Lung (tissue), 12 donors: ENCODE results near the gene FGG. TPM values are rescaled to one million over a fixed set of nuclear protein-coding genes. Genes with fewer than 3 reads are reported as not detected.
A peak's percentile ranks its signal among the peaks of the same experiment; 100 is the strongest.

ENCODE experiments used
- ATAC-seq: fragments of 200-7000 bp; cut with Tn5 transposase; one replicate; pipeline ENCODE4 v1.9.1; 2020; ENCODE audit warnings: moderate number of reproducible peaks; ENCODE audit not compliant: insufficient read depth, low FRiP score
- DNase-seq, 3 donors: peaks; one replicate each; pipeline ENCODE4 v3.0.0-alpha.2; 2013 to 2017
- H3K27ac ChIP-seq, 2 donors: one replicate each; pipeline ENCODE4 v1.5.1; 2013; ENCODE audit warnings: mild to moderate bottlenecking in 2 of 2, moderate library complexity in 2 of 2, control low read depth in 1 of 2, inconsistent platforms in 1 of 2, low read depth in 1 of 2, low read length in 1 of 2
- H3K27me3 ChIP-seq, 3 donors: one replicate each; pipeline ENCODE4 v1.5.1; 2013; ENCODE audit warnings: low read length in 2 of 3; ENCODE audit not compliant: control insufficient read depth in 3 of 3, insufficient read depth in 3 of 3
- H3K36me3 ChIP-seq, 4 donors: one replicate each; pipeline ENCODE4 v1.5.1; 2013; ENCODE audit warnings: low read length in 4 of 4, mild to moderate bottlenecking in 1 of 4, moderate library complexity in 1 of 4; ENCODE audit not compliant: control insufficient read depth in 4 of 4, insufficient read depth in 4 of 4
- H3K4me1 ChIP-seq, 5 donors: one replicate each; pipeline ENCODE4 v1.5.1; 2013; ENCODE audit warnings: low read length in 5 of 5, mild to moderate bottlenecking in 2 of 5, moderate library complexity in 1 of 5; ENCODE audit not compliant: control insufficient read depth in 5 of 5, insufficient read depth in 5 of 5
- H3K4me3 ChIP-seq: one replicate; pipeline ENCODE4 v1.5.1; 2013; ENCODE audit warnings: mild to moderate bottlenecking, control low read depth, moderate library complexity
- H3K9ac ChIP-seq, 2 donors: one replicate each; pipeline ENCODE4 v1.5.1; 2013; ENCODE audit warnings: low read length in 2 of 2, control low read depth in 1 of 2; ENCODE audit not compliant: insufficient read depth in 1 of 2
- H3K9me3 ChIP-seq, 4 donors: one replicate each; pipeline ENCODE4 v1.5.1; 2013; ENCODE audit warnings: low read length in 3 of 4, mild to moderate bottlenecking in 1 of 4, moderate library complexity in 1 of 4; ENCODE audit not compliant: control insufficient read depth in 4 of 4, insufficient read depth in 3 of 4
- CTCF ChIP-seq: IDR thresholded peaks from 2 replicates; pipeline ENCODE4 v1.5.1; 2012; ENCODE audit warnings: mild to moderate bottlenecking; ENCODE audit errors: control extremely low read depth, extremely low read depth
- WGBS, 2 donors: extraction: QIAGEN DNeasy Blood & Tissue Kit; methylation state at CpG; one replicate each; pipeline ENCODE4 v1.1.7; 2013; 5-methylcytosine and 5-hydroxymethylcytosine counted together
- polyA plus RNA-seq, 2 donors: library from polyadenylated mRNA; stranded (reverse); fragments of 200-250 nt; gene quantifications; one replicate each; pipeline ENCODE4 v1.2.1, GENCODE V29; 2013
- total RNA-seq, 2 donors: library from RNA; depleted of rRNA in 1 of 2; stranded (reverse); fragments of >200 nt in 1 of 2; gene quantifications; one replicate each; pipeline ENCODE4 v1.2.1, GENCODE V29; 2014 to 2021
- donor health status: control.
- donor health status: control.
- donor health status: Bipolar disorder and iron deficiency.
- donor health status: healthy.
- donor health status: DM: yes; HTN: yes; CAD: no.

Gene FGG
- total and polyA plus RNA-seq, 4 donors = 0.91 to 172 (median 33.0) TPM

- no peaks in the 10 kb centered on the region for H3K36me3 ChIP-seq
- no peaks in the 10 kb centered on the region for H3K4me1 ChIP-seq
- no peak overlapping the region for H3K9ac ChIP-seq
- no peak overlapping the region for H3K4me3 ChIP-seq
- DNase-seq (peak; percentile 11 to 51 (median 20)), ATAC-seq (no peak)
- no peak for TF ChIP-seq CTCF
- WGBS, 2 donors = 75 to 77% methylated on average over 3 of the region's 3 CpGs
- H3K9me3 ChIP-seq = no peaks in the 10 kb centered on the region
- H3K27ac ChIP-seq = no peak overlapping the region
- H3K27me3 ChIP-seq = no peaks in the 10 kb centered on the region
Measured at GRCh38 chr4:154574311-154574710, 38.1 kb downstream of the FGG start.

- TF ChIP-seq CTCF = no peak
- DNase-seq (no peak), ATAC-seq (no peak)
- Histone ChIP-seq H3K36me3 (no peaks in the 10 kb centered on the region), H3K9me3 (no peaks in the 10 kb centered on the region), H3K9ac (no peak overlapping the region), H3K4me1 (no peaks in the 10 kb centered on the region), H3K4me3 (no peak overlapping the region), H3K27me3 (no peaks in the 10 kb centered on the region), H3K27ac (no peak overlapping the region)
- 75 to 92% methylated on average over 5 of the region's 5 CpGs for WGBS, 2 donors
Measured at GRCh38 chr4:154573190-154573870, 39.1 kb downstream of the FGG start.

- Histone ChIP-seq H3K4me1 (no peaks in the 10 kb centered on the region), H3K9ac (no peak overlapping the region), H3K9me3 (no peaks in the 10 kb centered on the region), H3K4me3 (no peak overlapping the region), H3K27ac (no peak overlapping the region), H3K36me3 (no peaks in the 10 kb centered on the region), H3K27me3 (no peaks in the 10 kb centered on the region)
- no peak for TF ChIP-seq CTCF
- DNase-seq (no peak), ATAC-seq (no peak)
- WGBS, 2 donors = 88 to 98% methylated on average over 5 of the region's 5 CpGs
Measured at GRCh38 chr4:154569584-154569983, 42.9 kb downstream of the FGG start.

DNA sequence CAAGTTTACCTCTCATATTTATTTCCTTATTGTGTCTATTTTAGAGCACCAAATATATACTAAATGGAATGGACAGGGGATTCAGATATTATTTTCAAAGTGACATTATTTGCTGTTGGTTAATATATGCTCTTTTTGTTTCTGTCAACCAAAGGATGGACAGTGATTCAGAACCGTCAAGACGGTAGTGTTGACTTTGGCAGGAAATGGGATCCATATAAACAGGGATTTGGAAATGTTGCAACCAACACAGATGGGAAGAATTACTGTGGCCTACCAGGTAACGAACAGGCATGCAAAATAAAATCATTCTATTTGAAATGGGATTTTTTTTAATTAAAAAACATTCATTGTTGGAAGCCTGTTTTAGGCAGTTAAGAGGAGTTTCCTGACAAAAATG, 43.4 kb downstream of the FGG start:
- TF ChIP-seq CTCF = no peak
- Histone ChIP-seq H3K4me3 (no peak overlapping the region), H3K27ac (no peak overlapping the region), H3K36me3 (no peaks in the 10 kb centered on the region), H3K9me3 (no peaks in the 10 kb centered on the region), H3K9ac (no peak overlapping the region), H3K4me1 (no peaks in the 10 kb centered on the region), H3K27me3 (no peaks in the 10 kb centered on the region)
- DNase-seq (no peak), ATAC-seq (no peak)
- WGBS, 2 donors = 25 to 43% methylated on average over 3 of the region's 3 CpGs
